ENCODE results near the gene LHFPL6. TPM values are rescaled to one million over a fixed set of nuclear protein-coding genes. Genes with fewer than 3 reads are reported as not detected.

The LHFPL6 gene
- total RNA-seq, 3 donors from 2014 or later (not counting 1 experiment from before 2014, with no cell fraction given), result not detected

- no peak overlapping the region for H3K27ac ChIP-seq (ENCODE audit: low read length)
- WGBS (ENCODE audit: insufficient coverage), result 86% methylated on average over 3 of the region's 3 CpGs
- H3K4me3 ChIP-seq (ENCODE audit: low read length), result no peak overlapping the region
- no peak overlapping the region for H3K4me3 Mint-ChIP-seq
- H3K36me3 ChIP-seq (ENCODE audit: control insufficient read depth, insufficient read depth, low read length), result no peaks in the 10 kb centered on the region
- H3K9me3 Mint-ChIP-seq, result no peaks in the 10 kb centered on the region
- H3K36me3 Mint-ChIP-seq, result no peaks in the 10 kb centered on the region
- ATAC-seq (no peak), DNase-seq (no peak)
- no peaks in the 10 kb centered on the region for H3K4me1 ChIP-seq (ENCODE audit: control insufficient read depth, insufficient read depth, low read length)
- no peaks in the 10 kb centered on the region for H3K27me3 Mint-ChIP-seq (ENCODE audit: low read depth in 2 of 2)
- H3K4me1 Mint-ChIP-seq, result no peaks in the 10 kb centered on the region
- no peaks in the 10 kb centered on the region for H3K9me3 ChIP-seq (ENCODE audit: control insufficient read depth, insufficient read depth, low read length)
- TF ChIP-seq, protein P1, sequence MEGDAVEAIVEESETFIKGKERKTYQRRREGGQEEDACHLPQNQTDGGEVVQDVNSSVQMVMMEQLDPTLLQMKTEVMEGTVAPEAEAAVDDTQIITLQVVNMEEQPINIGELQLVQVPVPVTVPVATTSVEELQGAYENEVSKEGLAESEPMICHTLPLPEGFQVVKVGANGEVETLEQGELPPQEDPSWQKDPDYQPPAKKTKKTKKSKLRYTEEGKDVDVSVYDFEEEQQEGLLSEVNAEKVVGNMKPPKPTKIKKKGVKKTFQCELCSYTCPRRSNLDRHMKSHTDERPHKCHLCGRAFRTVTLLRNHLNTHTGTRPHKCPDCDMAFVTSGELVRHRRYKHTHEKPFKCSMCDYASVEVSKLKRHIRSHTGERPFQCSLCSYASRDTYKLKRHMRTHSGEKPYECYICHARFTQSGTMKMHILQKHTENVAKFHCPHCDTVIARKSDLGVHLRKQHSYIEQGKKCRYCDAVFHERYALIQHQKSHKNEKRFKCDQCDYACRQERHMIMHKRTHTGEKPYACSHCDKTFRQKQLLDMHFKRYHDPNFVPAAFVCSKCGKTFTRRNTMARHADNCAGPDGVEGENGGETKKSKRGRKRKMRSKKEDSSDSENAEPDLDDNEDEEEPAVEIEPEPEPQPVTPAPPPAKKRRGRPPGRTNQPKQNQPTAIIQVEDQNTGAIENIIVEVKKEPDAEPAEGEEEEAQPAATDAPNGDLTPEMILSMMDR (IDR thresholded peaks at IDR 0.05), result no peak
- intact Hi-C loops (cut with micrococcal nuclease), result no loop called here
- H3K27ac Mint-ChIP-seq, result no peak overlapping the region
- no peaks in the 10 kb centered on the region for H3K27me3 ChIP-seq (ENCODE audit: control insufficient read depth, insufficient read depth, low read length)
These were observed 229.8 kb downstream of the LHFPL6 start for GRCh38 chr13:39373145-39373544.

DNA sequence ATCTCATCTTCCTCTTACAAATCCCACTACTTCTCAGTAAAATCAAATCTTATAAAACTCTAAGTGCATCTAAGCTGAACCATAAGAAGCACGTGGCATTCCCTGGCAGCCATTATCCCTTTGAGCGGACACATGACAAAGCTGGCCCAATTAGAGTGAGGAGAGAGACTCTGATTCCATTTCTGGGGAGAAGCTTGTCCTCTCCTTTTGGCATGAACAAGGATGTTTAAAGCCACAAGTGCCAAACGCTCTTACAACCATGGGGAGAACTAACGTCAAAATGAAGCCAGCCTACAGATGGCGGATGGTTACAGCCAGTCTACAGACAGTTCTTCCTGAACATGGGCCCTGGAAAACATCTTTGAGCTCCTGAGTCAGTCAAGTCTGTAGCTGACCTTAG lies 231.3 kb downstream of the LHFPL6 start:
- WGBS (ENCODE audit: insufficient coverage), result 90% methylated on average over 5 of the region's 5 CpGs
- H3K36me3 Mint-ChIP-seq, result no peaks in the 10 kb centered on the region
- no peak overlapping the region for H3K4me3 Mint-ChIP-seq
- DNase-seq (no peak), ATAC-seq (no peak)
- intact Hi-C loops (cut with micrococcal nuclease), result no loop called here
- Histone ChIP-seq H3K27ac (ENCODE audit: low read length) (no peak overlapping the region), H3K4me3 (ENCODE audit: low read length) (no peak overlapping the region), H3K36me3 (ENCODE audit: control insufficient read depth, insufficient read depth, low read length) (no peaks in the 10 kb centered on the region), H3K4me1 (ENCODE audit: control insufficient read depth, insufficient read depth, low read length) (no peaks in the 10 kb centered on the region), H3K9me3 (ENCODE audit: control insufficient read depth, insufficient read depth, low read length) (no peaks in the 10 kb centered on the region), H3K27me3 (ENCODE audit: control insufficient read depth, insufficient read depth, low read length) (no peaks in the 10 kb centered on the region)
- TF ChIP-seq, protein P1 (IDR thresholded peaks at IDR 0.05), result no peak
- no peak overlapping the region for H3K27ac Mint-ChIP-seq
- H3K4me1 Mint-ChIP-seq, result no peaks in the 10 kb centered on the region
- H3K9me3 Mint-ChIP-seq, result peaks cover 0 to 2% of the 10 kb centered on the region in 2 donors
- no peaks in the 10 kb centered on the region for H3K27me3 Mint-ChIP-seq (ENCODE audit: low read depth in 2 of 2)

- no peaks in the 10 kb centered on the region for H3K9me3 ChIP-seq (ENCODE audit: control insufficient read depth, insufficient read depth, low read length)
- 87% methylated on average over 4 of the region's 4 CpGs for WGBS (ENCODE audit: insufficient coverage)
- no peaks in the 10 kb centered on the region for H3K4me1 Mint-ChIP-seq
These were observed 232.4 kb downstream of the LHFPL6 start for GRCh38 chr13:39370554-39370953.

GRCh38 chr13:39370048-39370447 lies 232.9 kb downstream of the LHFPL6 start:
- Mint-ChIP-seq H3K4me3 (no peak overlapping the region), H3K36me3 (no peaks in the 10 kb centered on the region), H3K27me3 (ENCODE audit: low read depth in 2 of 2) (no peaks in the 10 kb centered on the region), H3K27ac (no peak overlapping the region), H3K9me3 (peaks cover 0 to 2% of the 10 kb centered on the region in 2 donors), H3K4me1 (no peaks in the 10 kb centered on the region)
- Histone ChIP-seq H3K4me3 (ENCODE audit: low read length) (no peak overlapping the region), H3K4me1 (ENCODE audit: control insufficient read depth, insufficient read depth, low read length) (no peaks in the 10 kb centered on the region), H3K27ac (ENCODE audit: low read length) (no peak overlapping the region), H3K27me3 (ENCODE audit: control insufficient read depth, insufficient read depth, low read length) (no peaks in the 10 kb centered on the region), H3K9me3 (ENCODE audit: control insufficient read depth, insufficient read depth, low read length) (no peaks in the 10 kb centered on the region), H3K36me3 (ENCODE audit: control insufficient read depth, insufficient read depth, low read length) (no peaks in the 10 kb centered on the region)
- no peak for ATAC-seq
- intact Hi-C loops (cut with micrococcal nuclease), result no loop called here
- TF ChIP-seq, protein P1 (IDR thresholded peaks at IDR 0.05), result no peak
- DNase-seq, result no peak
- 94% methylated on average over 3 of the region's 3 CpGs for WGBS (ENCODE audit: insufficient coverage)

More at GRCh38 chr13:39370554-39370953, 232.4 kb downstream of the LHFPL6 start:
- Histone ChIP-seq H3K36me3 (ENCODE audit: control insufficient read depth, insufficient read depth, low read length) (no peaks in the 10 kb centered on the region), H3K4me3 (ENCODE audit: low read length) (no peak overlapping the region), H3K4me1 (ENCODE audit: control insufficient read depth, insufficient read depth, low read length) (no peaks in the 10 kb centered on the region), H3K27me3 (ENCODE audit: control insufficient read depth, insufficient read depth, low read length) (no peaks in the 10 kb centered on the region), H3K27ac (ENCODE audit: low read length) (no peak overlapping the region)
- intact Hi-C loops (cut with micrococcal nuclease), result no loop called here
- no peaks in the 10 kb centered on the region for H3K36me3 Mint-ChIP-seq
- no peak overlapping the region for H3K27ac Mint-ChIP-seq
- H3K27me3 Mint-ChIP-seq (ENCODE audit: low read depth in 2 of 2), result no peaks in the 10 kb centered on the region
- DNase-seq (no peak), ATAC-seq (no peak)
- no peak overlapping the region for H3K4me3 Mint-ChIP-seq
- TF ChIP-seq, protein P1 (IDR thresholded peaks at IDR 0.05), result no peak
- H3K9me3 Mint-ChIP-seq, result peaks cover 0 to 2% of the 10 kb centered on the region in 2 donors

Data from natural killer cell (primary cell).